ENCODE results near the gene HOXC5.

DNA sequence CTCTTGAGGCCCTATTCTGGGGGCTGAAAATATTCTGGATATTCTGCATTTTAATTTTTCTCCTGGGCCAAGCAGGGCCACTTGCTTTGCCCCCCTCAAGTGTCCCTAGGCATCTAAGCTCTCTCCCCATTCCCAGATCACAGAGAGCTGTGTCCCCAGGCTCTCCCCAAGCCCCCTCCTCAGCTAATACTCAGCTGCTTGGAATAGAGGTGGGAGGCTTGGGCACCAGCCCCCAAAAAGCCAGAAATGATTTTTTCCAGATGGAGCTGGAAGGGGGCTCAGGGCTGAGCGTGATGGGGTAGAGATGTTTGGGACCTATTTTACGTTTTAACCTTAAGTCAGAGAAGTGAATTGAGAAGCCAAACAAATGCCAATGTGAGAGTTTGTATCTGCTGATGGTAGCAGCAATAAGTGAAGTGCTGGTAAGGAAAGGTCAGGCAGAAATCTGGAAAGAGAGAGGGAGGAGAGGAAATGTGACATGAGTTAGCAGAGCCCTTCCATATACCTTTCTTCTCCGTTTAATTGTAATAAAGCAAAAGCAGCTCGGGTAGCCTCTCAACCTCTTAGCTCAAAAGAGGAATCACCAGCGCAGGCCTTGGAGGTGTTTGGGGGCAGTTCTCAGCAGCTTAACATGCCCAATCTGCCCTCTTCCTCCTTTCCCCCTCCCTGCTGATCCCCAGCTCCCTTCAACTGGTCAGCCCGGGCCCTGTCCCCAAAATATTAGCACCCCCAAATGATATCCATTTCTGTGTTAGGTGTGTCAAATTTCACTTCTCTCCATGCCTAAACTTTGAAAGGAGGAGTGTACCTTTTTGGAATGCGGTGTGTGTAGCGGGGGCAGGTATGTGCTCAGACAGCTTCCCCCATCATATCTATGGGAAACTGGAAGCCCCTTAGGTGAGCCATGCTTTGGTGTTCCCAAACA is 9.6 kb upstream of the HOXC5 start:
- TF ChIP-seq, protein P1, sequence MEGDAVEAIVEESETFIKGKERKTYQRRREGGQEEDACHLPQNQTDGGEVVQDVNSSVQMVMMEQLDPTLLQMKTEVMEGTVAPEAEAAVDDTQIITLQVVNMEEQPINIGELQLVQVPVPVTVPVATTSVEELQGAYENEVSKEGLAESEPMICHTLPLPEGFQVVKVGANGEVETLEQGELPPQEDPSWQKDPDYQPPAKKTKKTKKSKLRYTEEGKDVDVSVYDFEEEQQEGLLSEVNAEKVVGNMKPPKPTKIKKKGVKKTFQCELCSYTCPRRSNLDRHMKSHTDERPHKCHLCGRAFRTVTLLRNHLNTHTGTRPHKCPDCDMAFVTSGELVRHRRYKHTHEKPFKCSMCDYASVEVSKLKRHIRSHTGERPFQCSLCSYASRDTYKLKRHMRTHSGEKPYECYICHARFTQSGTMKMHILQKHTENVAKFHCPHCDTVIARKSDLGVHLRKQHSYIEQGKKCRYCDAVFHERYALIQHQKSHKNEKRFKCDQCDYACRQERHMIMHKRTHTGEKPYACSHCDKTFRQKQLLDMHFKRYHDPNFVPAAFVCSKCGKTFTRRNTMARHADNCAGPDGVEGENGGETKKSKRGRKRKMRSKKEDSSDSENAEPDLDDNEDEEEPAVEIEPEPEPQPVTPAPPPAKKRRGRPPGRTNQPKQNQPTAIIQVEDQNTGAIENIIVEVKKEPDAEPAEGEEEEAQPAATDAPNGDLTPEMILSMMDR (IDR thresholded peaks at IDR 0.05 in 2 of 3, conservative IDR thresholded peaks at IDR 0.05 in 1 of 3; ENCODE audit: borderline replicate concordance in 1 of 3, insufficient read depth in 1 of 3, low read depth in 2 of 3, low read length in 2 of 3), result no peak
- no peak for TF ChIP-seq EGR1 (IDR thresholded peaks at IDR 0.05; ENCODE audit: low read depth)
- no peak for TF ChIP-seq ZFX (IDR thresholded peaks at IDR 0.05)
- no peak for TF ChIP-seq POLR2AphosphoS5 (IDR thresholded peaks at IDR 0.05; ENCODE audit: low read depth, low read length)
- TF ChIP-seq SP1 (IDR thresholded peaks at IDR 0.05; ENCODE audit: low read depth), result no peak

Data from HCT116 (cell line).